HepG2 (cell line): Measurements from ENCODE around the gene KDM3B. TPM values are rescaled to one million over a fixed set of nuclear protein-coding genes. Genes with fewer than 3 reads are reported as not detected.

Experiments used
- BCL6 ChIP-seq: IDR thresholded peaks from 2 replicates; pipeline ENCODE4 v1.6.1; 2016; ENCODE audit warnings: missing genetic modification reagents, missing compliant biosample characterization
- CHD2 ChIP-seq: IDR thresholded peaks from 2 replicates; pipeline ENCODE4 v1.6.1; 2011; ENCODE audit warnings: low read depth, low read length, improper control_type of control experiment
- ERF ChIP-seq: IDR thresholded peaks from 2 replicates; pipeline ENCODE4 v1.6.1; 2018; ENCODE audit warnings: missing biosample characterization, missing genetic modification reagents
- HNRNPL ChIP-seq: fragments of 200-400 bp; formaldehyde crosslinking; IDR thresholded peaks from 2 replicates; pipeline ENCODE4 v1.6.1; 2017; ENCODE audit warnings: mild to moderate bottlenecking, low read depth, low read length
- KDM6A ChIP-seq: IDR thresholded peaks from 2 replicates; pipeline ENCODE4 v1.6.1; 2016; ENCODE audit warnings: low read depth
- KLF13 ChIP-seq: sonication (generic); formaldehyde crosslinking; IDR thresholded peaks from 2 replicates; pipeline ENCODE4 v1.4.0; 2020; ENCODE audit warnings: mild to moderate bottlenecking, missing genetic modification reagents
- NKX3-1 ChIP-seq: sonication (generic); formaldehyde crosslinking; IDR thresholded peaks from 2 replicates; pipeline ENCODE4 v1.5.0; 2020; ENCODE audit warnings: missing genetic modification reagents
- SMC3 ChIP-seq: IDR thresholded peaks from 2 replicates; pipeline ENCODE4 v1.6.1; 2011; ENCODE audit warnings: low read length, improper control_type of control experiment
- ZNF3 ChIP-seq: IDR thresholded peaks from 2 replicates; pipeline ENCODE4 v1.7.0; 2017; ENCODE audit warnings: inconsistent platforms
- ZSCAN21 ChIP-seq: sonication (generic); formaldehyde crosslinking; IDR thresholded peaks from 2 replicates; pipeline ENCODE4 v1.8.0; 2022; ENCODE audit warnings: mild to moderate bottlenecking, missing genetic modification reagents, moderate library complexity, borderline replicate concordance
- ZSCAN31 ChIP-seq: sonication (generic); formaldehyde crosslinking; IDR thresholded peaks from 2 replicates; pipeline ENCODE4 v1.5.0; 2020; ENCODE audit warnings: low read depth, mild to moderate bottlenecking, missing genetic modification reagents
- polyA plus RNA-seq, 8 experiments: library from polyadenylated mRNA; depleted of rRNA in 3 of 8; stranded (reverse) in 7 of 8; unstranded in 1 of 8; fragments of >200 nt; fragmentation: Illumina TruSeq in 4 of 8; extraction: Trizol in 4 of 8; gene quantifications; 2 replicates each; pipeline versions ENCODE4 v1.2.1 to v1.2.3, GENCODE V29; 2011 to 2016; ENCODE audit warnings: low read depth in 4 of 8, missing spikeins in 1 of 8, mixed read lengths in 1 of 8; ENCODE audit not compliant: insufficient read depth in 1 of 8
- total RNA-seq, 5 experiments: library from RNA; depleted of rRNA; stranded (reverse); fragments of >200 nt; fragmentation: Illumina TruSeq; extraction: Trizol; gene quantifications; 2 replicates each; pipeline ENCODE4 v1.2.3, GENCODE V29; 2016; ENCODE audit warnings: low read depth in 1 of 5
- TF ChIP-seq, protein P1 (sequence below): sonication (generic); formaldehyde crosslinking; IDR thresholded peaks from 2 replicates; pipeline ENCODE4 v1.4.0; 2020; ENCODE audit warnings: missing genetic modification reagents, borderline replicate concordance
- TF ChIP-seq, protein P2 (sequence below): sonication (generic); formaldehyde crosslinking; IDR thresholded peaks from 2 replicates; pipeline ENCODE4 v1.4.0; 2020; ENCODE audit warnings: missing genetic modification reagents
- TF ChIP-seq, protein P3 (sequence below): sonication (generic); formaldehyde crosslinking; IDR thresholded peaks from 2 replicates; pipeline ENCODE4 v1.4.0; 2020; ENCODE audit warnings: missing genetic modification reagents
- TF ChIP-seq, protein P4 (sequence below): sonication (generic); formaldehyde crosslinking; conservative IDR thresholded peaks from 2 replicates; pipeline ENCODE4 v1.8.1; 2023; ENCODE audit warnings: missing genetic modification reagents
- TF ChIP-seq, protein P5 (sequence below): sonication (generic); formaldehyde crosslinking; IDR thresholded peaks from 2 replicates; pipeline ENCODE4 v1.4.0; 2020; ENCODE audit warnings: mild to moderate bottlenecking, missing genetic modification reagents
- TF ChIP-seq, protein P6 (sequence below): sonication (generic); formaldehyde crosslinking; IDR thresholded peaks from 2 replicates; pipeline ENCODE4 v1.4.0; 2020; ENCODE audit warnings: low read depth, mild to moderate bottlenecking, missing genetic modification reagents

KDM3B gene
- total and polyA plus RNA-seq, 2 of the 13 experiments (the other 11 are each of a cell fraction or from before 2014, with no cell fraction given) = 19.7 to 34.3 TPM

DNA sequence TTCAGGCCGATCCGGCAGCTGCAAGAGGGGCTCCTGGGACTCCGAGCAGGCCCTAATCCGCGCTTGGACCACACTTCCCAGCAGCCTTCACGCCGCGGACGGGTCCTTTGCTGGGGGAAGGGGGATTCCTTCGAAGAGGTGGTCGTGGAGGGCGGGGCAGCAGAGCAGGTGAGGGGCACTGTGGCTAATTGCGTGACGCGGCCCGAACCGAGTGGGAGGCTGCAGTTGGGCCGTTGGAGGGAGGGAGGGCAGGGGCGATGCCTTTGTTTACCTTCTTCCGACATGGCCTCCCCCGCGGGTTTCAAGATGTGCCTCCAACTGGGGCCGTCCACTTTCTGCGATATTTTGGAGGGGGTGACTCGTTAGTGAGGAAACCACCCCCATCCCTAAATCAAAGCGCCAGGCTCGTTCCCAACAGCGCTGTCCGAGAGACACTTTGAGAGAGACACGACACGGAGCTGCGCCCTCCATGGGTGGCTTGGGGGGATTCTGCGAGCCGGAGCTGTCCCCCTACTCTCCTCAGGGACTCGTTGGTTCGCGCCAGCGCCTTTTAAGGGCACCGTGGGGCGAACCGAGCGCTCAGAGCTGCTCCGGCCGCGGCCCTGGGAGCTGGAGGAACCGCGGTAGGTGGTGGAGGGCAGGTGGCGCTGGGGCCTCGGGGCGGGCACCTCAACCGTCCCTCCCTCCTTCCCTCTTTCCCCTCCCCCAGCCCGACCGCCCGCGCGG lies 14.6 kb upstream of the KDM3B start, which contains the start of gene FAM53C (continued):
- TF ChIP-seq, protein P1, sequence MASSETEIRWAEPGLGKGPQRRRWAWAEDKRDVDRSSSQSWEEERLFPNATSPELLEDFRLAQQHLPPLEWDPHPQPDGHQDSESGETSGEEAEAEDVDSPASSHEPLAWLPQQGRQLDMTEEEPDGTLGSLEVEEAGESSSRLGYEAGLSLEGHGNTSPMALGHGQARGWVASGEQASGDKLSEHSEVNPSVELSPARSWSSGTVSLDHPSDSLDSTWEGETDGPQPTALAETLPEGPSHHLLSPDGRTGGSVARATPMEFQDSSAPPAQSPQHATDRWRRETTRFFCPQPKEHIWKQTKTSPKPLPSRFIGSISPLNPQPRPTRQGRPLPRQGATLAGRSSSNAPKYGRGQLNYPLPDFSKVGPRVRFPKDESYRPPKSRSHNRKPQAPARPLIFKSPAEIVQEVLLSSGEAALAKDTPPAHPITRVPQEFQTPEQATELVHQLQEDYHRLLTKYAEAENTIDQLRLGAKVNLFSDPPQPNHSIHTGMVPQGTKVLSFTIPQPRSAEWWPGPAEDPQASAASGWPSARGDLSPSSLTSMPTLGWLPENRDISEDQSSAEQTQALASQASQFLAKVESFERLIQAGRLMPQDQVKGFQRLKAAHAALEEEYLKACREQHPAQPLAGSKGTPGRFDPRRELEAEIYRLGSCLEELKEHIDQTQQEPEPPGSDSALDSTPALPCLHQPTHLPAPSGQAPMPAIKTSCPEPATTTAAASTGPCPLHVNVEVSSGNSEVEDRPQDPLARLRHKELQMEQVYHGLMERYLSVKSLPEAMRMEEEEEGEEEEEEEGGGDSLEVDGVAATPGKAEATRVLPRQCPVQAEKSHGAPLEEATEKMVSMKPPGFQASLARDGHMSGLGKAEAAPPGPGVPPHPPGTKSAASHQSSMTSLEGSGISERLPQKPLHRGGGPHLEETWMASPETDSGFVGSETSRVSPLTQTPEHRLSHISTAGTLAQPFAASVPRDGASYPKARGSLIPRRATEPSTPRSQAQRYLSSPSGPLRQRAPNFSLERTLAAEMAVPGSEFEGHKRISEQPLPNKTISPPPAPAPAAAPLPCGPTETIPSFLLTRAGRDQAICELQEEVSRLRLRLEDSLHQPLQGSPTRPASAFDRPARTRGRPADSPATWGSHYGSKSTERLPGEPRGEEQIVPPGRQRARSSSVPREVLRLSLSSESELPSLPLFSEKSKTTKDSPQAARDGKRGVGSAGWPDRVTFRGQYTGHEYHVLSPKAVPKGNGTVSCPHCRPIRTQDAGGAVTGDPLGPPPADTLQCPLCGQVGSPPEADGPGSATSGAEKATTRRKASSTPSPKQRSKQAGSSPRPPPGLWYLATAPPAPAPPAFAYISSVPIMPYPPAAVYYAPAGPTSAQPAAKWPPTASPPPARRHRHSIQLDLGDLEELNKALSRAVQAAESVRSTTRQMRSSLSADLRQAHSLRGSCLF (CRISPR knock-in tag) = no peak
- TF ChIP-seq HNRNPL = peak; percentile 55; the same call in 1 of the 2 replicates
- TF ChIP-seq, protein P2, sequence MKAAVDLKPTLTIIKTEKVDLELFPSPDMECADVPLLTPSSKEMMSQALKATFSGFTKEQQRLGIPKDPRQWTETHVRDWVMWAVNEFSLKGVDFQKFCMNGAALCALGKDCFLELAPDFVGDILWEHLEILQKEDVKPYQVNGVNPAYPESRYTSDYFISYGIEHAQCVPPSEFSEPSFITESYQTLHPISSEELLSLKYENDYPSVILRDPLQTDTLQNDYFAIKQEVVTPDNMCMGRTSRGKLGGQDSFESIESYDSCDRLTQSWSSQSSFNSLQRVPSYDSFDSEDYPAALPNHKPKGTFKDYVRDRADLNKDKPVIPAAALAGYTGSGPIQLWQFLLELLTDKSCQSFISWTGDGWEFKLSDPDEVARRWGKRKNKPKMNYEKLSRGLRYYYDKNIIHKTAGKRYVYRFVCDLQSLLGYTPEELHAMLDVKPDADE (CRISPR knock-in tag) = peak; percentile 94; the same call in 1 of the 2 replicates
- peak; percentile 69 for TF ChIP-seq CHD2
- TF ChIP-seq, protein P3, sequence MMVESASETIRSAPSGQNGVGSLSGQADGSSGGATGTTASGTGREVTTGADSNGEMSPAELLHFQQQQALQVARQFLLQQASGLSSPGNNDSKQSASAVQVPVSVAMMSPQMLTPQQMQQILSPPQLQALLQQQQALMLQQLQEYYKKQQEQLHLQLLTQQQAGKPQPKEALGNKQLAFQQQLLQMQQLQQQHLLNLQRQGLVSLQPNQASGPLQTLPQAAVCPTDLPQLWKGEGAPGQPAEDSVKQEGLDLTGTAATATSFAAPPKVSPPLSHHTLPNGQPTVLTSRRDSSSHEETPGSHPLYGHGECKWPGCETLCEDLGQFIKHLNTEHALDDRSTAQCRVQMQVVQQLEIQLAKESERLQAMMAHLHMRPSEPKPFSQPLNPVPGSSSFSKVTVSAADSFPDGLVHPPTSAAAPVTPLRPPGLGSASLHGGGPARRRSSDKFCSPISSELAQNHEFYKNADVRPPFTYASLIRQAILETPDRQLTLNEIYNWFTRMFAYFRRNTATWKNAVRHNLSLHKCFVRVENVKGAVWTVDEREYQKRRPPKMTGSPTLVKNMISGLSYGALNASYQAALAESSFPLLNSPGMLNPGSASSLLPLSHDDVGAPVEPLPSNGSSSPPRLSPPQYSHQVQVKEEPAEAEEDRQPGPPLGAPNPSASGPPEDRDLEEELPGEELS (CRISPR knock-in tag) = peak; percentile 56
- 0 out of 2 replicates have a peak, but pooled peaks have one; percentile 32 for TF ChIP-seq NKX3-1 (CRISPR knock-in tag)
- TF ChIP-seq ZSCAN21 = peak; percentile 51
- TF ChIP-seq KLF13 (CRISPR knock-in tag) = peak; percentile 88; the same call in 1 of the 2 replicates
- TF ChIP-seq, protein P4, sequence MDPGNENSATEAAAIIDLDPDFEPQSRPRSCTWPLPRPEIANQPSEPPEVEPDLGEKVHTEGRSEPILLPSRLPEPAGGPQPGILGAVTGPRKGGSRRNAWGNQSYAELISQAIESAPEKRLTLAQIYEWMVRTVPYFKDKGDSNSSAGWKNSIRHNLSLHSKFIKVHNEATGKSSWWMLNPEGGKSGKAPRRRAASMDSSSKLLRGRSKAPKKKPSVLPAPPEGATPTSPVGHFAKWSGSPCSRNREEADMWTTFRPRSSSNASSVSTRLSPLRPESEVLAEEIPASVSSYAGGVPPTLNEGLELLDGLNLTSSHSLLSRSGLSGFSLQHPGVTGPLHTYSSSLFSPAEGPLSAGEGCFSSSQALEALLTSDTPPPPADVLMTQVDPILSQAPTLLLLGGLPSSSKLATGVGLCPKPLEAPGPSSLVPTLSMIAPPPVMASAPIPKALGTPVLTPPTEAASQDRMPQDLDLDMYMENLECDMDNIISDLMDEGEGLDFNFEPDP = 0 out of 2 replicates have a peak, but pooled peaks have one; percentile 74
- 0 out of 2 replicates have a peak, but pooled peaks have one; percentile 48 for TF ChIP-seq KDM6A
- TF ChIP-seq, protein P5, sequence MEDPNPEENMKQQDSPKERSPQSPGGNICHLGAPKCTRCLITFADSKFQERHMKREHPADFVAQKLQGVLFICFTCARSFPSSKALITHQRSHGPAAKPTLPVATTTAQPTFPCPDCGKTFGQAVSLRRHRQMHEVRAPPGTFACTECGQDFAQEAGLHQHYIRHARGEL (CRISPR knock-in tag) = peak; percentile 16; the same call in 1 of the 2 replicates
- TF ChIP-seq BCL6 (CRISPR knock-in tag) = peak; percentile 58; the same call in 1 of the 2 replicates
- TF ChIP-seq SMC3 = no peak
- TF ChIP-seq ZNF3 (CRISPR knock-in tag) = no peak
- TF ChIP-seq, protein P6, sequence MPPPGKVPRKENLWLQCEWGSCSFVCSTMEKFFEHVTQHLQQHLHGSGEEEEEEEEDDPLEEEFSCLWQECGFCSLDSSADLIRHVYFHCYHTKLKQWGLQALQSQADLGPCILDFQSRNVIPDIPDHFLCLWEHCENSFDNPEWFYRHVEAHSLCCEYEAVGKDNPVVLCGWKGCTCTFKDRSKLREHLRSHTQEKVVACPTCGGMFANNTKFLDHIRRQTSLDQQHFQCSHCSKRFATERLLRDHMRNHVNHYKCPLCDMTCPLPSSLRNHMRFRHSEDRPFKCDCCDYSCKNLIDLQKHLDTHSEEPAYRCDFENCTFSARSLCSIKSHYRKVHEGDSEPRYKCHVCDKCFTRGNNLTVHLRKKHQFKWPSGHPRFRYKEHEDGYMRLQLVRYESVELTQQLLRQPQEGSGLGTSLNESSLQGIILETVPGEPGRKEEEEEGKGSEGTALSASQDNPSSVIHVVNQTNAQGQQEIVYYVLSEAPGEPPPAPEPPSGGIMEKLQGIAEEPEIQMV = 0 out of 2 replicates have a peak, but pooled peaks have one; percentile 8
- peak; percentile 89 for TF ChIP-seq ZSCAN31 (CRISPR knock-in tag)
- TF ChIP-seq ERF (CRISPR knock-in tag) = peak; percentile 91
